ENCODE data around the gene SLC35F1. TPM values are rescaled to one million over a fixed set of nuclear protein-coding genes. Genes with fewer than 3 reads are reported as not detected.

SLC35F1 gene
- total RNA-seq, 2 donors from 2014 or later, result 1.1 to 1.3 TPM

DNA sequence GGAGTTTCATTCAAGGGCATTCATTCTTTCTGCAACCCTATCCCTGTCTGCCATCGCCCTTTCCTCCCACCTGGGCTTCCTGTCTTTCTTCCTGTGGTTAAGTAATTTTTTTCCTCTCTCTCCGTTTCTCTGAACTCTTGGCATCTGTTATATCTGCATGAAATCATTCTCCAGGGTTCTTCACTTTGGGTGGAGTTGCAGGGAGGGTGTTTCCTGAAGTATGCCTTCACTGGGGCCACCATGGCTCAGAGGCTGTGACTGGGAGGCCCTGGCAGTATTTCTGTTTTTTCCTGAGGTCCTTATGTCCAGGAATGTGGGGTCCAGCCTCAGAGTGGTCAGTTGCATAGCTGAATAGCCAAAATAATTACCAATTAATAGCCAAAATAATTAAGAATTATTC is 137.2 kb downstream of the SLC35F1 start:
- TF ChIP-seq, protein P1, sequence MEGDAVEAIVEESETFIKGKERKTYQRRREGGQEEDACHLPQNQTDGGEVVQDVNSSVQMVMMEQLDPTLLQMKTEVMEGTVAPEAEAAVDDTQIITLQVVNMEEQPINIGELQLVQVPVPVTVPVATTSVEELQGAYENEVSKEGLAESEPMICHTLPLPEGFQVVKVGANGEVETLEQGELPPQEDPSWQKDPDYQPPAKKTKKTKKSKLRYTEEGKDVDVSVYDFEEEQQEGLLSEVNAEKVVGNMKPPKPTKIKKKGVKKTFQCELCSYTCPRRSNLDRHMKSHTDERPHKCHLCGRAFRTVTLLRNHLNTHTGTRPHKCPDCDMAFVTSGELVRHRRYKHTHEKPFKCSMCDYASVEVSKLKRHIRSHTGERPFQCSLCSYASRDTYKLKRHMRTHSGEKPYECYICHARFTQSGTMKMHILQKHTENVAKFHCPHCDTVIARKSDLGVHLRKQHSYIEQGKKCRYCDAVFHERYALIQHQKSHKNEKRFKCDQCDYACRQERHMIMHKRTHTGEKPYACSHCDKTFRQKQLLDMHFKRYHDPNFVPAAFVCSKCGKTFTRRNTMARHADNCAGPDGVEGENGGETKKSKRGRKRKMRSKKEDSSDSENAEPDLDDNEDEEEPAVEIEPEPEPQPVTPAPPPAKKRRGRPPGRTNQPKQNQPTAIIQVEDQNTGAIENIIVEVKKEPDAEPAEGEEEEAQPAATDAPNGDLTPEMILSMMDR (IDR thresholded peaks at IDR 0.05), result no peak
- Histone ChIP-seq H3K36me3 (no peaks in the 10 kb centered on the region), H3K27ac (no peak overlapping the region), H3K9me3 (no peaks in the 10 kb centered on the region), H3K27me3 (no peaks in the 10 kb centered on the region), H3K4me1 (no peaks in the 10 kb centered on the region), H3K4me3 (no peak overlapping the region)
- DNase-seq (ENCODE audit: low spot score), result no peak

DNA sequence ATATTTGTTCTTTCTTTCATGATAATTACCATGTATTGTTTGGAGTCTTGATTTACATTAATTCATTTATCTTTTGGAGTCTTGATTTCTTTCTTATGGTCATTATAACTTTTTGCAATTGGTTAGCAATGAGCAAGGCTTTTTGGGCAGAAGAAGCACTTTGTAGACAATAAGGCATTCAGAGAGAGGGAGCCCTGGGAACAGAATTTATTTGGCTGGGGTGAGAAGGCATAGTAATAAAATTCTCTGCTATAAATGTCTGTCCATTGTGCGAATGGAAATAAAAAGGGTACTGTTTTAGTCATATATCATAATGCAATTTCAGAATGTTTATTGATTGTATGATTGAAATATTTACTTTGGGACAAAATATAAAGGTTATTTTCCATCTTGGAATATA is 147.0 kb downstream of the SLC35F1 start:
- H3K4me3 ChIP-seq, result no peak overlapping the region
- DNase-seq (ENCODE audit: low spot score), result no peak
- H3K4me1 ChIP-seq, result no peaks in the 10 kb centered on the region
- TF ChIP-seq, protein P1 (IDR thresholded peaks at IDR 0.05), result no peak
- H3K27ac ChIP-seq, result no peak overlapping the region
- no peaks in the 10 kb centered on the region for H3K9me3 ChIP-seq
- H3K27me3 ChIP-seq, result no peaks in the 10 kb centered on the region
- no peaks in the 10 kb centered on the region for H3K36me3 ChIP-seq

DNA sequence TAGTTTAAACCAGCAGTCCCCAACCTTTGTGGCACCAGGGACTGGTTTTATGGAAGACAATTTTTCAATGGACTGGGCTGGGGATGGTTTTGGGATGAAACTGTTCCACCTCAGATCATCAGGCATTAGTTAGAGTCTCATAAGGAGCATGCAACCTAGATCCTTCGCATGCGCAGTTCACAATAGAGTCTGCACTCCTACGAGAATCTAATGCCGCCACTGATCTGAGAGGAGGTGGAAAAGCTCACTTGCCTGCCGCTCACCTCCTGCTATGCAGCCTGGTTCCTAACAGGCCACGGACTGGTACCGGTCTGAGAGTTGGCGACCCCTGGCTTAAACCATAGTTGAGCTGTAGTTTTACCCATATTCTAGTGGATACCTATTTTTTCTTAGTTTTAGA is 154.6 kb downstream of the SLC35F1 start:
- Histone ChIP-seq H3K27me3 (no peaks in the 10 kb centered on the region), H3K9me3 (no peaks in the 10 kb centered on the region), H3K27ac (no peak overlapping the region), H3K36me3 (no peaks in the 10 kb centered on the region), H3K4me3 (no peak overlapping the region), H3K4me1 (no peaks in the 10 kb centered on the region)
- TF ChIP-seq, protein P1 (IDR thresholded peaks at IDR 0.05), result no peak
- DNase-seq (ENCODE audit: low spot score), result no peak

DNA sequence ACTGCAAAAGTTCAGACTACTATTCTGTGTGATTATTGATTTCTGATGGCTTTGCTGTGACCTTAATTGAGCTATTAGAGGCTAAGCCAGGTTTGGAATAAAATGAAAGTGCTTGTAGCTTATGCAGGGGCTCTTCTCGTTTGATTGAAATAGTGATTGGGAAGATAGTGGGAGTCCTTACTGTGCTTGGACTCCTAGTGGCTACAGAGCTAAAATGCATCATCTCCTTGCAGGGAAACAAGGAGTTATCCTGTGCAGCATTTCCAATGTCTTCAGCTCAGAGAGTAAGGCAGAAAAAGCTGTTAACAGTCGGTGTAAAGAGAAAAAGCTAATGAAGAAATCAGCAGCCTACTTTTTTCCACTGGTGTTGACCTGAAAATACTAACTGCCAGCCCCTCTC is 173.5 kb downstream of the SLC35F1 start:
- TF ChIP-seq, protein P1 (IDR thresholded peaks at IDR 0.05), result no peak
- no peaks in the 10 kb centered on the region for H3K36me3 ChIP-seq
- H3K4me3 ChIP-seq, result no peak overlapping the region
- no peak overlapping the region for H3K27ac ChIP-seq
- DNase-seq (ENCODE audit: low spot score), result no peak
- peaks cover 0 to 2% of the 10 kb centered on the region in 2 donors for H3K27me3 ChIP-seq
- no peaks in the 10 kb centered on the region for H3K4me1 ChIP-seq
- no peaks in the 10 kb centered on the region for H3K9me3 ChIP-seq

DNA sequence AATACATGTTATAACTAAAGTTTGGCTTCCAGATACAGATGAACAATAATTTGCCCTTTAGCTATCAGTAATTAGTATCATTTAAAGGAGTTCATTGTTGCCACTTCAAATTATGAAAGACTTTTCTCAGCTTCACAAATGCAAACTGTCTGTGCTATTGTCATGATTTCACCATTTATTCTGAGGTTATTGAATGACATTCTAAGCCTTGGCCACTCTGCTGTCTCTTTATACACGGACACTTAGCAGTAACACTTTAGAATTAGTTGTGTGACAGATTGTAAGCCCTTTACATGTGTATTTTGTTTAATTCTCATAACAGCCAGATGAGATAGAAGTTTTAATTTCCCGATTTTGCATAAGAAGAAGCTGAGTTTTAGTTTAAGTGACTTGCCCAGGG is 176.6 kb downstream of the SLC35F1 start:
- Histone ChIP-seq H3K27ac (no peak overlapping the region), H3K27me3 (peaks cover 0 to 2% of the 10 kb centered on the region in 2 donors), H3K36me3 (no peaks in the 10 kb centered on the region), H3K4me3 (no peak overlapping the region), H3K4me1 (no peaks in the 10 kb centered on the region), H3K9me3 (no peaks in the 10 kb centered on the region)
- TF ChIP-seq, protein P1 (IDR thresholded peaks at IDR 0.05), result no peak
- DNase-seq (ENCODE audit: low spot score), result no peak

DNA sequence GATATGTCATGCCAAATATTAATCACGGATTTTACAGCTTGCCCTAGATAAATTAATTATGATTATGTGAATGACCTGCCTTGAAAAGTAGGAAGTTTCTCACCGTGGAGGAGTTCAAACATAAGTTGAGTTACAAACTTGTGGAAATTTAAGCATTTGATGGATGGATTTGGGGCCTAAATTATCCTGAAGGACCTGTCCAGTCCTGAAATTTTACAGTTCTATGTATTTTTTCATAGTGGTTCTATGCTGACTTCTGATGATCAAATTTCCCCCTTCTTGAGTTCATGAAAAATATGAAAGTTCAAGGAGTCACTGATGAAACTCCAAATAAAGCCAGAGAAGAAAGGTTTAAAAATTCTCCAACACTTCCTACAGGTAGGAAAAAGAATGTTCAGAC is 178.6 kb downstream of the SLC35F1 start:
- TF ChIP-seq, protein P1 (IDR thresholded peaks at IDR 0.05), result no peak
- no peak for DNase-seq (ENCODE audit: low spot score)
- no peaks in the 10 kb centered on the region for H3K9me3 ChIP-seq
- no peaks in the 10 kb centered on the region for H3K36me3 ChIP-seq
- H3K4me3 ChIP-seq, result no peak overlapping the region
- H3K27ac ChIP-seq, result no peak overlapping the region
- no peaks in the 10 kb centered on the region for H3K27me3 ChIP-seq
- no peaks in the 10 kb centered on the region for H3K4me1 ChIP-seq
